PC-3 (cell line): Measurements from ENCODE around the gene ABTB2.

ENCODE experiments used
- EZH2 ChIP-seq: fragments of 300-600 bp; sonication (generic); IDR thresholded peaks from one replicate; pipeline ENCODE4 v1.6.1; 2017; ENCODE audit warnings: antibody characterized with exemption, mild to moderate bottlenecking, low read length; ENCODE audit not compliant: unreplicated experiment
- TF ChIP-seq, protein P1 (sequence below): fragments of 300-600 bp; sonication (generic); conservative IDR thresholded peaks from 2 replicates; pipeline ENCODE4 v1.5.1; 2017; ENCODE audit warnings: antibody characterized with exemption, low read depth, mild to moderate bottlenecking, low read length

- no peak for TF ChIP-seq EZH2
- TF ChIP-seq, protein P1, sequence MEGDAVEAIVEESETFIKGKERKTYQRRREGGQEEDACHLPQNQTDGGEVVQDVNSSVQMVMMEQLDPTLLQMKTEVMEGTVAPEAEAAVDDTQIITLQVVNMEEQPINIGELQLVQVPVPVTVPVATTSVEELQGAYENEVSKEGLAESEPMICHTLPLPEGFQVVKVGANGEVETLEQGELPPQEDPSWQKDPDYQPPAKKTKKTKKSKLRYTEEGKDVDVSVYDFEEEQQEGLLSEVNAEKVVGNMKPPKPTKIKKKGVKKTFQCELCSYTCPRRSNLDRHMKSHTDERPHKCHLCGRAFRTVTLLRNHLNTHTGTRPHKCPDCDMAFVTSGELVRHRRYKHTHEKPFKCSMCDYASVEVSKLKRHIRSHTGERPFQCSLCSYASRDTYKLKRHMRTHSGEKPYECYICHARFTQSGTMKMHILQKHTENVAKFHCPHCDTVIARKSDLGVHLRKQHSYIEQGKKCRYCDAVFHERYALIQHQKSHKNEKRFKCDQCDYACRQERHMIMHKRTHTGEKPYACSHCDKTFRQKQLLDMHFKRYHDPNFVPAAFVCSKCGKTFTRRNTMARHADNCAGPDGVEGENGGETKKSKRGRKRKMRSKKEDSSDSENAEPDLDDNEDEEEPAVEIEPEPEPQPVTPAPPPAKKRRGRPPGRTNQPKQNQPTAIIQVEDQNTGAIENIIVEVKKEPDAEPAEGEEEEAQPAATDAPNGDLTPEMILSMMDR: no peak
Measured at GRCh38 chr11:34206407-34207300, 151.2 kb downstream of the ABTB2 start.
